GM23338 (cell line): ENCODE results near the gene TGFB3. TPM values are rescaled to one million over a fixed set of nuclear protein-coding genes. Genes with fewer than 3 reads are reported as not detected.

Experiments
- ATAC-seq: fragments of 200-7000 bp; cut with Tn5 transposase; 3 replicates; pipeline ENCODE4 v1.9.1; 2020
- DNase-seq: peaks from one replicate; pipeline ENCODE4 v3.0.0-alpha.2; 2015; ENCODE audit warnings: low spot score
- H2AFZ ChIP-seq: fragments of 200-600 bp; sonication (generic); 2 replicates; pipeline ENCODE4 v1.8.0; 2016; ENCODE audit warnings: antibody characterized with exemption, mild to moderate bottlenecking, moderate library complexity
- H3F3A ChIP-seq: fragments of 200-600 bp; sonication (generic); replicated peaks from 2 replicates; pipeline ENCODE4 v1.8.0; 2017; ENCODE audit warnings: antibody characterized with exemption, mixed run types, low read depth
- H3K27ac ChIP-seq: fragments of 200-600 bp; sonication (generic); 2 replicates; pipeline ENCODE4 v1.6.1; 2016; ENCODE audit warnings: low read depth
- H3K27me3 ChIP-seq: fragments of 200-600 bp; sonication (generic); 2 replicates; pipeline ENCODE4 v1.8.0; 2016; ENCODE audit warnings: mild to moderate bottlenecking, mixed run types, moderate library complexity; ENCODE audit not compliant: insufficient read depth
- H3K36me3 ChIP-seq: fragments of 200-600 bp; sonication (generic); 2 replicates; pipeline ENCODE4 v1.8.0; 2016; ENCODE audit warnings: mild to moderate bottlenecking; ENCODE audit not compliant: insufficient read depth
- H3K4me1 ChIP-seq: fragments of 200-600 bp; sonication (generic); 2 replicates; pipeline ENCODE4 v1.8.0; 2016; ENCODE audit warnings: mild to moderate bottlenecking, moderate library complexity; ENCODE audit not compliant: insufficient read depth
- H3K4me2 ChIP-seq: fragments of 200-600 bp; sonication (generic); 2 replicates; pipeline ENCODE4 v1.7.1; 2017; ENCODE audit warnings: mixed run types
- H3K4me3 ChIP-seq: fragments of 200-600 bp; sonication (generic); 2 replicates; pipeline ENCODE4 v1.6.1; 2016; ENCODE audit warnings: mixed run types
- H3K79me2 ChIP-seq: fragments of 200-600 bp; sonication (generic); replicated peaks from 2 replicates; pipeline ENCODE4 v1.8.0; 2017; ENCODE audit warnings: mild to moderate bottlenecking; ENCODE audit not compliant: insufficient read depth
- H3K9me2 ChIP-seq: fragments of 200-600 bp; sonication (generic); 2 replicates; pipeline ENCODE4 v1.8.0; 2017; ENCODE audit not compliant: insufficient read depth
- H4K20me1 ChIP-seq: fragments of 200-600 bp; sonication (generic); replicated peaks from 2 replicates; pipeline ENCODE4 v1.8.0; 2017; ENCODE audit warnings: mild to moderate bottlenecking; ENCODE audit not compliant: insufficient read depth
- H3K27ac Mint-ChIP-seq: 2 replicates; pipeline ENCODE4 v1.8.0; 2020; ENCODE audit warnings: inconsistent platforms, mild to moderate bottlenecking, moderate library complexity, mixed read lengths
- H3K27me3 Mint-ChIP-seq: 3 replicates; pipeline ENCODE4 v1.8.0; 2022; ENCODE audit warnings: low read depth, mild to moderate bottlenecking, moderate library complexity, mixed read lengths, inconsistent platforms; ENCODE audit not compliant: insufficient read depth, poor library complexity
- H3K36me3 Mint-ChIP-seq: 3 replicates; pipeline ENCODE4 v1.8.0; 2021; ENCODE audit warnings: low read depth, mild to moderate bottlenecking, inconsistent platforms, moderate library complexity, mixed read lengths
- H3K4me1 Mint-ChIP-seq: 3 replicates; pipeline ENCODE4 v1.8.0; 2020; ENCODE audit warnings: mild to moderate bottlenecking, inconsistent platforms, mixed read lengths
- H3K4me3 Mint-ChIP-seq: 3 replicates; pipeline ENCODE4 v1.8.0; 2021; ENCODE audit warnings: moderate library complexity, mild to moderate bottlenecking, inconsistent platforms, mixed read lengths
- H3K9me3 Mint-ChIP-seq: 3 replicates; pipeline ENCODE4 v1.8.0; 2020; ENCODE audit warnings: moderate library complexity, mild to moderate bottlenecking, inconsistent platforms, mixed read lengths
- CREB1 ChIP-seq: fragments of 250-450 bp; sonication (Bioruptor Pico); IDR thresholded peaks from 2 replicates; pipeline ENCODE4 v1.5.0; 2020; ENCODE audit warnings: low read depth, mild to moderate bottlenecking, moderate library complexity
- CTCF ChIP-seq, 2 experiments: fragments of 200-600 bp in 1 of 2; sonication (generic) in 1 of 2; conservative IDR thresholded peaks; 2 replicates each; pipeline versions ENCODE4 v1.5.1 to v1.6.1; 2016 to 2017; ENCODE audit warnings: antibody characterized with exemption in 2 of 2, low read depth in 2 of 2, mild to moderate bottlenecking in 2 of 2, moderate library complexity in 1 of 2
- ETS1 ChIP-seq: IDR thresholded peaks from 2 replicates; pipeline ENCODE4 v1.6.1; 2016; ENCODE audit warnings: antibody characterized with exemption
- EZH2 ChIP-seq: fragments of 200-600 bp; sonication (generic); IDR thresholded peaks from one replicate; pipeline ENCODE4 v1.8.0; 2017; ENCODE audit warnings: antibody characterized with exemption, mild to moderate bottlenecking, low read depth; ENCODE audit not compliant: unreplicated experiment
- EZH2phosphoT487 ChIP-seq: fragments of 200-600 bp; sonication (generic); IDR thresholded peaks from one replicate; pipeline ENCODE4 v1.8.1; 2018; ENCODE audit warnings: antibody characterized with exemption; ENCODE audit not compliant: unreplicated experiment
- JUNB ChIP-seq: IDR thresholded peaks from one replicate; pipeline ENCODE4 v1.6.1; 2016; ENCODE audit warnings: antibody characterized with exemption; ENCODE audit not compliant: unreplicated experiment
- NANOG ChIP-seq: IDR thresholded peaks from 2 replicates; pipeline ENCODE4 v1.6.1; 2016; ENCODE audit warnings: antibody characterized with exemption, borderline replicate concordance
- POLR2AphosphoS5 ChIP-seq: IDR thresholded peaks from 2 replicates; pipeline ENCODE4 v1.6.1; 2016; ENCODE audit warnings: antibody characterized with exemption, low read depth
- REST ChIP-seq: IDR thresholded peaks from one replicate; pipeline ENCODE4 v1.6.1; 2018; ENCODE audit warnings: antibody characterized with exemption; ENCODE audit not compliant: unreplicated experiment
- STAT1 ChIP-seq: IDR thresholded peaks from one replicate; pipeline ENCODE4 v1.6.1; 2016; ENCODE audit warnings: antibody characterized with exemption; ENCODE audit not compliant: unreplicated experiment
- ZNF114 ChIP-seq: fragments of 250-450 bp; sonication (Bioruptor Pico); IDR thresholded peaks from 2 replicates; pipeline ENCODE4 v1.5.0; 2020; ENCODE audit warnings: mild to moderate bottlenecking, moderate library complexity
- ZNF331 ChIP-seq: fragments of 250-450 bp; sonication (Bioruptor Pico); IDR thresholded peaks from 2 replicates; pipeline ENCODE4 v1.5.0; 2020; ENCODE audit warnings: low read depth, mild to moderate bottlenecking, moderate library complexity
- ZNF462 ChIP-seq: fragments of 250-450 bp; sonication (Bioruptor Pico); IDR thresholded peaks from 2 replicates; pipeline ENCODE4 v1.5.0; 2020; ENCODE audit warnings: mild to moderate bottlenecking, moderate library complexity
- polyA plus RNA-seq: library from polyadenylated mRNA; unstranded; fragments of >200 nt; fragmentation: Nextera tagmentation; extraction: Ambion mirVana; gene quantifications from 2 replicates; pipeline ENCODE4 v1.2.1, GENCODE V29; 2016
- total RNA-seq: library from RNA; depleted of rRNA; stranded (reverse); fragments of >200 nt; shearing (Covaris generic); gene quantifications from 2 replicates; pipeline ENCODE4 v1.2.3, GENCODE V29; 2014

The TGFB3 gene
- total and polyA plus RNA-seq, 2 experiments from 2014 or later, result 0.17 to 0.87 TPM

- Histone ChIP-seq H3K36me3 (no peaks in the 10 kb centered on the region), H3K4me1 (no peaks in the 10 kb centered on the region), H3K9me2 (peaks cover 5% of the 10 kb centered on the region; the same call in 1 of the 2 replicates), H3K79me2 (no peaks in the 10 kb centered on the region), H3K4me2 (no peak overlapping the region), H3K27ac (no peak overlapping the region), H3K4me3 (no peak overlapping the region), H2AFZ (no peak overlapping the region), H3K27me3 (no peaks in the 10 kb centered on the region), H3F3A (no peaks in the 10 kb centered on the region), H4K20me1 (no peaks in the 10 kb centered on the region)
- H3K4me1 Mint-ChIP-seq, result peaks cover 6% of the 10 kb centered on the region
- no peak for ATAC-seq
- H3K27me3 Mint-ChIP-seq, result no peaks in the 10 kb centered on the region
- no peak for DNase-seq
- no peaks in the 10 kb centered on the region for H3K36me3 Mint-ChIP-seq
- no peak for TF ChIP-seq CREB1 (CRISPR knock-in tag)
- TF ChIP-seq NANOG, result no peak
- no peak for TF ChIP-seq ZNF331 (CRISPR knock-in tag)
- TF ChIP-seq EZH2phosphoT487, result no peak
- TF ChIP-seq STAT1, result no peak
- TF ChIP-seq EZH2, result no peak
- TF ChIP-seq JUNB, result no peak
- no peak for TF ChIP-seq POLR2AphosphoS5
- TF ChIP-seq ZNF462 (CRISPR knock-in tag), result no peak
- no peak for TF ChIP-seq ETS1
- no peak for TF ChIP-seq CTCF (conservative IDR thresholded peaks at IDR 0.05; ENCODE audit: low read depth in 2 of 2)
- TF ChIP-seq ZNF114, result no peak
- TF ChIP-seq REST, result no peak
- H3K27ac Mint-ChIP-seq, result no peak overlapping the region
- H3K9me3 Mint-ChIP-seq, result no peaks in the 10 kb centered on the region
- H3K4me3 Mint-ChIP-seq, result no peak overlapping the region
Measured at GRCh38 chr14:75960231-75960630, 21.6 kb downstream of the TGFB3 start.
